Putamen (tissue), 1 donor: ENCODE data around the gene WDR4.
"Not testable (repeated sequence)": the region's sequence is repeated elsewhere in the genome, so short reads cannot be mapped to it uniquely, and the experiment has no call there.

ENCODE experiments used
- DNase-seq: peaks from one replicate; pipeline ENCODE4 v3.0.0-alpha.2; 2016; ENCODE audit warnings: low spot score

The WDR4 gene

GRCh38 chr21:42852925-42853570 lies 26.3 kb downstream of the WDR4 start:
- DNase-seq, result no peak

- no peak for DNase-seq
These were observed 27.3 kb downstream of the WDR4 start for GRCh38 chr21:42851812-42852665.

- DNase-seq, result no peak
These were observed 28.4 kb downstream of the WDR4 start for GRCh38 chr21:42850866-42851391.

- DNase-seq, result no peak
These were observed 28.9 kb downstream of the WDR4 start for GRCh38 chr21:42850463-42850862.

GRCh38 chr21:42849759-42850412 lies 29.5 kb downstream of the WDR4 start:
- DNase-seq, result no peak

- no peak for DNase-seq
These were observed 30.2 kb downstream of the WDR4 start for GRCh38 chr21:42848932-42849758.

GRCh38 chr21:42848144-42848931 lies 31.0 kb downstream of the WDR4 start:
- not testable (repeated sequence) for DNase-seq

GRCh38 chr21:42847726-42848125 lies 31.6 kb downstream of the WDR4 start:
- DNase-seq, result no peak

- DNase-seq, result no peak
These were observed 32.2 kb downstream of the WDR4 start for GRCh38 chr21:42847051-42847707.

GRCh38 chr21:42846221-42846620 lies 33.1 kb downstream of the WDR4 start:
- no peak for DNase-seq

GRCh38 chr21:42845296-42845965 lies 33.9 kb downstream of the WDR4 start:
- DNase-seq, result peak; percentile 34

- peak; percentile 35 for DNase-seq
These were observed 34.8 kb downstream of the WDR4 start for GRCh38 chr21:42844411-42845113.

- DNase-seq, result no peak
These were observed 36.3 kb downstream of the WDR4 start for GRCh38 chr21:42843056-42843455.

GRCh38 chr21:42841916-42842655 lies 37.3 kb downstream of the WDR4 start:
- DNase-seq, result not testable (repeated sequence)

- no peak for DNase-seq
These were observed 38.0 kb downstream of the WDR4 start for GRCh38 chr21:42841156-42841915.

- no peak for DNase-seq
These were observed 38.8 kb downstream of the WDR4 start for GRCh38 chr21:42840411-42841155.
